Measurements from ENCODE around the gene PSMD3. TPM values are rescaled to one million over a fixed set of nuclear protein-coding genes. Genes with fewer than 3 reads are reported as not detected.

The PSMD3 gene
- total RNA-seq, 1 donor from 2014 or later = 193 TPM

DNA sequence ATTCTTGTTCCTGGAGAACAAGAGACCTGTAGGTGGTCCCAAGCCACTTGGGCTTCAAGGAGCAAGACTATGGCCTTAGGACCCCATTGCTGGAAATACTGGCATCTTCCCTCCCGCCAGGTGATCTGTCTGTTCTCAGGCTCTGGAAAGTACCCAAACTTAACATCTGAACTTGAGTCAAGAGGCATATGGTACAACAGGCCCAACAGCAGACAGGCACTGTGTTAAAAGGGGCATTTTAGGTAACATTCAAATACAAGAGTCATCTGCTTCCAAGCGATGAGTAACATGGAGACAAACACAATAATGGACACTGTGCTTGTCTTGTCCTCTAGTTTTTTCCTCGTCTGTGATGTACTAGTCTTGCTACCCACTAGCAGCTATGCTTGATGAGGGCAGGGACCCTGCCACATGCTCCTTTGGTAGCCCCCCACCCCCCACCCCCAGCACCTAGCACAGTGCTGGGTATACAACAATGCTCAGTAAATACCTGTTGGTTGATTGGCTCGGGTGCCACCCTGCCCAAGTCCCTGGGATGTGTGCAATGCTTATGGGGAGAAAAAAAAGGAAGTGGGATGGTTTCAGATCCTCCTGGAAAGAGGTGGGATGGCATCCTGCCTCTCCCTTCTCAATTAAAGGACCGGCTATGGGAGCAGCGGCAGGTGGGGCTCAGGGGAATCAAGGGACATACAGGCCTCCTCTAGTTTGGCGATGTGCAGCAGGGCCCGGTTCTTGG is 54.0 kb downstream of the PSMD3 start:
- Mint-ChIP-seq H3K27me3 (ENCODE audit: low read depth) (no peaks in the 10 kb centered on the region), H3K4me3 (ENCODE audit: low read depth) (no peak overlapping the region), H3K36me3 (ENCODE audit: low read depth) (peaks cover 34% of the 10 kb centered on the region), H3K27ac (no peak overlapping the region), H3K9me3 (no peaks in the 10 kb centered on the region), H3K4me1 (ENCODE audit: low read depth) (no peaks in the 10 kb centered on the region)
- no peak for DNase-seq (ENCODE audit: low spot score)
- intact Hi-C loops (cut with micrococcal nuclease) = no loop called here

DNA sequence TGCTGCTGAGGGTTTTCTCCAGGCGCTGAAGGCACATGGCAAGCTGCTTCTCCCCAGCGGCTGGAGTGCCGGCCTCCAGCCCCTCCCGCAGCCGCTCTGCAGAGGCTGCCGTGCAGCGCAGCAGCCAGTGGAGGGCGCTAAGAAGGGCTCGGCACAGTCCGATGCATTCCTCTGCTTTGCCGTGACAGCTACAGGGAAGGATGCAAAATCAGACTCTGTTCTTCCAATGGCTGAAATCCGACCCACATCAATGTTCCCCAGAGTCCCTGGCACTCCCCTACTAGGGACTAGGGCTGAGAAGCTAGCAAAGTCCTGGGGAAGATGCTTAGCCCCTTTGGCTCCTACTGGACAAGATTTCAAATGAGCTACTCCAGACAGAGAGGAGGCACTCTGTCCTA is 54.6 kb downstream of the PSMD3 start:
- H3K4me1 Mint-ChIP-seq (ENCODE audit: low read depth) = no peaks in the 10 kb centered on the region
- no peaks in the 10 kb centered on the region for H3K9me3 Mint-ChIP-seq
- intact Hi-C loops (cut with micrococcal nuclease) = no loop called here
- peaks cover 30% of the 10 kb centered on the region for H3K36me3 Mint-ChIP-seq (ENCODE audit: low read depth)
- H3K27me3 Mint-ChIP-seq (ENCODE audit: low read depth) = no peaks in the 10 kb centered on the region
- H3K4me3 Mint-ChIP-seq (ENCODE audit: low read depth) = no peak overlapping the region
- no peak for DNase-seq (ENCODE audit: low spot score)
- H3K27ac Mint-ChIP-seq = no peak overlapping the region

DNA sequence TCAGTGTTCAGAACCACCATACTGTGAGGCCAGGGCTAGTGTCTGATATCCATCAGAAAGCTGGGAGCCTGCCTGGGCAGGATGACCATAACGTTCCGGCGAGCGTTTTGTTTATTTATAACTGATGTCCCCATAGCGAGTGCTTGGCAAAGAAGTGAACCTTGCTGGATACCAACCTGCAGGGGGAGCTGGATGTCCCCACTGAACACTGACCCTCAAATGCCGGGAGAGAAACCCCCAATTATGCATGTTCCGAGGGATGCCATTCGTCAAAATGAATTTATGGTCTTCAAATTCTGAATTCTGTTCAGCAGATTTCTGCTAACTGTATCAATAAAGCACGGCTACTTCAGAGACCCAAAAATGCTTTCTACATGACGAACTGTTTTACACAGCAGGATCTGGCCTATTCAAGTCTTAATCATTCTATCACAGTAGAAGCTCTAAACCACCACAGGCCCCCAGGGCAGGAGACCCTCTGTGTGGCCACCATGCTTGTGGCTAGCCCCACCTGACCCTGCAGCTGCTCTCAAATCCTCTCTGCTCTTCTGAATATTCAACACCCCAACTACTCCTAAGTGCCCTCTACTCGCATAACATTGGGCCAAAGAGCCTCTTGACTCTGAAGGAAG is 58.4 kb downstream of the PSMD3 start:
- Mint-ChIP-seq H3K27ac (no peak overlapping the region), H3K27me3 (ENCODE audit: low read depth) (no peaks in the 10 kb centered on the region), H3K4me1 (ENCODE audit: low read depth) (no peaks in the 10 kb centered on the region), H3K4me3 (ENCODE audit: low read depth) (no peak overlapping the region), H3K9me3 (no peaks in the 10 kb centered on the region), H3K36me3 (ENCODE audit: low read depth) (peaks cover 14% of the 10 kb centered on the region)
- intact Hi-C loops (cut with micrococcal nuclease) = no loop called here
- no peak for DNase-seq (ENCODE audit: low spot score)

DNA sequence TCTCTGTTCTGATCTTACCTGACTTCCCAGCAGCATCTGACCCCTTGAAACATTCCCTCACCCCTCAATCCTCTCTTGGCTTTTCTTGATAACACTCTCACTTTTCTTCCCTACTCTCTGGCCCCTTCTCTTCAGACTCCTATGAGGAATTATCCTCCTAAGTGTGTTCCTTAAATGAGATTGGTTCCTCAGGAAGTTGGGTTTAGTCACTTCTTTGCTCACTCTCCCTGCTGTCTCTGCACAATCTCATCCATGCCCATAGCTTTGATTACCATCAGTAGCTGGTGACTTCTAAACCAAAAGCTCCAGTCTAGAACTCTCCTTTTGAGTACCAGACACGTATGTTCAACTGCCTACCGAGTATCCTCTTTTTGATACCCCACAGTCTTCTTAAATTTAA is 60.6 kb downstream of the PSMD3 start:
- Mint-ChIP-seq H3K27me3 (ENCODE audit: low read depth) (no peaks in the 10 kb centered on the region), H3K36me3 (ENCODE audit: low read depth) (peaks cover 18% of the 10 kb centered on the region), H3K9me3 (no peaks in the 10 kb centered on the region), H3K27ac (no peak overlapping the region), H3K4me3 (ENCODE audit: low read depth) (no peak overlapping the region), H3K4me1 (ENCODE audit: low read depth) (no peaks in the 10 kb centered on the region)
- intact Hi-C loops (cut with micrococcal nuclease) = no loop called here
- no peak for DNase-seq (ENCODE audit: low spot score)

Other genes with a start within 250 kb of the PSMD3 start
- 0.39 and 0.74 TPM in 2 replicates for gene GRB7, start 242.9 kb upstream of the PSMD3 start, total RNA-seq
- 18.3 and 20.3 TPM in 2 replicates for gene IKZF3, start 116.5 kb upstream of the PSMD3 start, total RNA-seq
- not detected in 2 replicates for gene ZPBP2, start 112.6 kb upstream of the PSMD3 start, total RNA-seq
- 24.6 and 26.3 TPM in 2 replicates for gene GSDMB, start 62.2 kb upstream of the PSMD3 start, total RNA-seq
- gene ORMDL3, start 53.2 kb upstream of the PSMD3 start, total RNA-seq = 66.1 and 74.3 TPM in 2 replicates
- not detected in 2 replicates for gene LRRC3C, start 53.1 kb upstream of the PSMD3 start, total RNA-seq
- 0.11 and 0.53 TPM in 2 replicates for gene GSDMA, start 17.8 kb upstream of the PSMD3 start, total RNA-seq
- not detected in 2 replicates for gene CSF3, start 34.6 kb downstream of the PSMD3 start, total RNA-seq
- 110 and 116 TPM in 2 replicates for gene MED24, start 73.6 kb downstream of the PSMD3 start, total RNA-seq
- gene THRA, start 82.2 kb downstream of the PSMD3 start, total RNA-seq = 4.9 and 5.6 TPM in 2 replicates
- 6.6 and 6.8 TPM in 2 replicates for gene NR1D1, start 119.8 kb downstream of the PSMD3 start, total RNA-seq
- gene MSL1, start 141.2 kb downstream of the PSMD3 start, total RNA-seq = 87.6 and 95.8 TPM in 2 replicates
- 118 and 120 TPM in 2 replicates for gene CASC3, start 159.7 kb downstream of the PSMD3 start, total RNA-seq
- 11.6 and 12.3 TPM in 2 replicates for gene RAPGEFL1, start 196.7 kb downstream of the PSMD3 start, total RNA-seq
- 26.9 and 27.2 TPM in 2 replicates for gene WIPF2, start 238.5 kb downstream of the PSMD3 start, total RNA-seq